MM.1S (cell line): Measurements from ENCODE around the gene ARHGEF10L.

Experiments used
- DNase-seq: peaks from one replicate; pipeline ENCODE4 v3.0.0-alpha.2; 2015
- H2AFZ ChIP-seq: fragments of 300-600 bp; sonication (generic); 2 replicates; pipeline ENCODE4 v1.6.0; 2016; ENCODE audit warnings: antibody characterized with exemption, low read length
- H3F3A ChIP-seq: fragments of 300-600 bp; sonication (generic); 2 replicates; pipeline ENCODE4 v1.6.1; 2016; ENCODE audit warnings: mild to moderate bottlenecking, antibody characterized with exemption, low read length, moderate library complexity, mixed read lengths; ENCODE audit not compliant: insufficient read depth
- H3K27ac ChIP-seq: fragments of 300-600 bp; sonication (generic); 2 replicates; pipeline ENCODE4 v1.5.1; 2016; ENCODE audit warnings: mild to moderate bottlenecking, low read length
- H3K27me3 ChIP-seq: fragments of 300-600 bp; sonication (generic); replicated peaks from 2 replicates; pipeline ENCODE4 v1.6.0; 2016; ENCODE audit warnings: low read length; ENCODE audit not compliant: insufficient read depth
- H3K36me3 ChIP-seq: fragments of 300-600 bp; sonication (generic); replicated peaks from 2 replicates; pipeline ENCODE4 v1.6.1; 2016; ENCODE audit warnings: mild to moderate bottlenecking, low read length, mixed read lengths; ENCODE audit not compliant: insufficient read depth
- H3K4me1 ChIP-seq: fragments of 300-600 bp; sonication (generic); 2 replicates; pipeline ENCODE4 v1.6.1; 2016; ENCODE audit warnings: low read length, mixed read lengths
- H3K4me2 ChIP-seq: fragments of 300-600 bp; sonication (generic); 2 replicates; pipeline ENCODE4 v1.6.0; 2016; ENCODE audit warnings: low read depth, low read length
- H3K4me3 ChIP-seq: fragments of 300-600 bp; sonication (generic); 2 replicates; pipeline ENCODE4 v1.5.1; 2016; ENCODE audit warnings: low read length, mixed read lengths
- H3K79me2 ChIP-seq: fragments of 300-600 bp; sonication (generic); 2 replicates; pipeline ENCODE4 v1.6.1; 2016; ENCODE audit warnings: mixed run types, low read length, mixed read lengths
- H3K9ac ChIP-seq: fragments of 300-600 bp; sonication (generic); 2 replicates; pipeline ENCODE4 v1.6.1; 2016; ENCODE audit warnings: low read length, mixed read lengths
- H3K9me2 ChIP-seq: fragments of 300-600 bp; sonication (generic); replicated peaks from 2 replicates; pipeline ENCODE4 v1.6.1; 2016; ENCODE audit warnings: mild to moderate bottlenecking, low read length, mixed read lengths; ENCODE audit not compliant: insufficient read depth
- H3K9me3 ChIP-seq: fragments of 300-600 bp; sonication (generic); replicated peaks from 2 replicates; pipeline ENCODE4 v1.6.1; 2016; ENCODE audit warnings: mild to moderate bottlenecking, low read length, mixed read lengths; ENCODE audit not compliant: insufficient read depth
- H4K20me1 ChIP-seq: fragments of 300-600 bp; sonication (generic); 2 replicates; pipeline ENCODE4 v1.6.1; 2016; ENCODE audit warnings: mild to moderate bottlenecking, low read length, moderate library complexity, mixed read lengths; ENCODE audit not compliant: insufficient read depth
- CTCF ChIP-seq: fragments of 300-600 bp; sonication (generic); IDR thresholded peaks from 2 replicates; pipeline ENCODE4 v1.5.1; 2016; ENCODE audit warnings: antibody characterized with exemption, low read length, mixed read lengths
- EZH2 ChIP-seq: fragments of 300-600 bp; sonication (generic); optimal IDR thresholded peaks from 2 replicates; pipeline ENCODE3; 2017; ENCODE audit warnings: low read depth, mild to moderate bottlenecking, antibody characterized with exemption, low read length, mixed read lengths
- EZH2phosphoT487 ChIP-seq: fragments of 300-600 bp; sonication (generic); IDR thresholded peaks from 2 replicates; pipeline ENCODE4 v1.6.1; 2018; ENCODE audit warnings: antibody characterized with exemption, low read length

The ARHGEF10L gene

GRCh38 chr1:17572264-17572985 is 32.9 kb downstream of the ARHGEF10L start:
- no peak overlapping the region for H3K9ac ChIP-seq
- H3K4me2 ChIP-seq, result no peak overlapping the region
- no peaks in the 10 kb centered on the region for H3F3A ChIP-seq
- H3K36me3 ChIP-seq, result no peaks in the 10 kb centered on the region
- H3K27me3 ChIP-seq, result peaks cover 84% of the 10 kb centered on the region
- H3K4me3 ChIP-seq, result no peak overlapping the region
- no peaks in the 10 kb centered on the region for H3K9me3 ChIP-seq
- H3K79me2 ChIP-seq, result no peaks in the 10 kb centered on the region
- no peaks in the 10 kb centered on the region for H3K4me1 ChIP-seq
- DNase-seq, result no peak
- no peaks in the 10 kb centered on the region for H3K9me2 ChIP-seq
- no peak for TF ChIP-seq EZH2phosphoT487
- peak; percentile 19; the same call in 1 of the 2 replicates for TF ChIP-seq CTCF
- no peaks in the 10 kb centered on the region for H4K20me1 ChIP-seq
- H3K27ac ChIP-seq, result no peak overlapping the region
- H2AFZ ChIP-seq, result no peak overlapping the region

DNA sequence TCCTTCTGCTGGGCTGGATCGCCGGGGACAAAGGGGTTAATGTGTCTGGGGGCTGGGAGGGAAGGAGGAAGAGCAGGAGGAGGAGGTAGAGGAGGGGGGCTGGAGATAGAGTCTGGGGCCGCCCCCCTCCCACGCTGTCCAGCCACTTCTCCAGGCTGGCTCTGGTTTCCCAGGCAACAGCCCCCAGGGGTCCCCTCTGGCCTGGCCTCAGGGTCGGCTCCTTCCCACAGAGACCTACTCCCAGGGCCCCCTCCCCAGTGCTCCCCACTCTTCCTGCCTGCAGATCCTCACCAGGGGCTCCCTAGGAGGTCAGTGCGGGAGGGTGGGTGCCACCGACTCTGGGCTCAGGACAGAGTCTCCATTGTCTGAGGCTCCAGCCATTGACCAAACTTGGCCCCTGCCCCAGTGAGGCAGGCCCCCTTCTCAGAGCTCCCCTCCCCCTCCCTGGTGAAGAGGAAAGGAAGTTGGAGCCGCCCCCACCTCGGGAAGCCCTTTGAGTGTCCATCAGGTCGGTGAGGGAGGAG is 34.1 kb downstream of the ARHGEF10L start:
- H3K9ac ChIP-seq, result no peak overlapping the region
- no peak overlapping the region for H3K4me3 ChIP-seq
- no peaks in the 10 kb centered on the region for H3K79me2 ChIP-seq
- no peak overlapping the region for H2AFZ ChIP-seq
- peaks cover 83% of the 10 kb centered on the region for H3K27me3 ChIP-seq
- TF ChIP-seq CTCF (no peak), EZH2phosphoT487 (no peak), EZH2 (no peak)
- no peaks in the 10 kb centered on the region for H3K36me3 ChIP-seq
- no peak for DNase-seq
- no peaks in the 10 kb centered on the region for H3K4me1 ChIP-seq
- no peak overlapping the region for H3K4me2 ChIP-seq
- H3K9me2 ChIP-seq, result no peaks in the 10 kb centered on the region
- H3K9me3 ChIP-seq, result no peaks in the 10 kb centered on the region
- H3F3A ChIP-seq, result no peaks in the 10 kb centered on the region
- H3K27ac ChIP-seq, result no peak overlapping the region
- H4K20me1 ChIP-seq, result no peaks in the 10 kb centered on the region

GRCh38 chr1:17574516-17574915 is 35.0 kb downstream of the ARHGEF10L start:
- DNase-seq, result no peak
- no peak overlapping the region for H3K4me2 ChIP-seq

More at GRCh38 chr1:17574516-17574915, 35.0 kb downstream of the ARHGEF10L start:
- Histone ChIP-seq H3K9me2 (no peaks in the 10 kb centered on the region), H3K27me3 (peaks cover 76% of the 10 kb centered on the region), H3K79me2 (no peaks in the 10 kb centered on the region), H3K4me3 (no peak overlapping the region), H2AFZ (no peak overlapping the region), H3K9me3 (no peaks in the 10 kb centered on the region), H3K9ac (no peak overlapping the region), H3K36me3 (no peaks in the 10 kb centered on the region), H3F3A (no peaks in the 10 kb centered on the region), H3K4me1 (no peaks in the 10 kb centered on the region), H4K20me1 (no peaks in the 10 kb centered on the region), H3K27ac (no peak overlapping the region)
- TF ChIP-seq EZH2 (no peak), EZH2phosphoT487 (no peak), CTCF (no peak; the same call in 1 of the 2 replicates)
